H9 (cell line): ENCODE results near the gene PTGES2. TPM values are rescaled to one million over a fixed set of nuclear protein-coding genes. Genes with fewer than 3 reads are reported as not detected.

Experiments used
- DNase-seq: peaks from one replicate; pipeline ENCODE4 v3.0.0-alpha.2; 2017
- H2AFZ ChIP-seq: one replicate; pipeline ENCODE4 v1.6.1; 2013; ENCODE audit warnings: mild to moderate bottlenecking, low read length, control low read depth, moderate library complexity
- H2AK5ac ChIP-seq: 2 replicates; pipeline ENCODE4 v1.6.1; 2013; ENCODE audit warnings: low read length, control low read depth, mixed read lengths; ENCODE audit not compliant: insufficient read length
- H2BK120ac ChIP-seq: one replicate; pipeline ENCODE4 v1.6.1; 2013; ENCODE audit warnings: low read depth, mild to moderate bottlenecking, low read length, control low read depth, inconsistent platforms; ENCODE audit not compliant: poor library complexity, severe bottlenecking
- H2BK12ac ChIP-seq: 2 replicates; pipeline ENCODE4 v1.6.1; 2013; ENCODE audit warnings: low read length, control low read depth, mixed read lengths, low read depth; ENCODE audit not compliant: insufficient read length
- H2BK15ac ChIP-seq: 2 replicates; pipeline ENCODE4 v1.6.1; 2013; ENCODE audit warnings: low read depth, low read length, control low read depth
- H2BK20ac ChIP-seq: one replicate; pipeline ENCODE4 v1.6.1; 2013; ENCODE audit warnings: low read depth, mild to moderate bottlenecking, low read length, control low read depth, inconsistent platforms; ENCODE audit not compliant: poor library complexity, severe bottlenecking
- H2BK5ac ChIP-seq: 2 replicates; pipeline ENCODE4 v1.6.1; 2013; ENCODE audit warnings: low read length, control low read depth, mixed read lengths; ENCODE audit not compliant: insufficient read length
- H3K14ac ChIP-seq: 2 replicates; pipeline ENCODE4 v1.6.1; 2013; ENCODE audit warnings: low read length, control low read depth; ENCODE audit not compliant: insufficient read depth
- H3K18ac ChIP-seq: 2 replicates; pipeline ENCODE4 v1.6.1; 2013; ENCODE audit warnings: low read depth, mild to moderate bottlenecking, mixed read lengths, low read length, control low read depth; ENCODE audit not compliant: insufficient read length
- H3K23ac ChIP-seq: 2 replicates; pipeline ENCODE4 v1.6.1; 2013; ENCODE audit warnings: low read length, control low read depth, mixed read lengths, low read depth; ENCODE audit not compliant: insufficient read length
- H3K23me2 ChIP-seq: 2 replicates; pipeline ENCODE4 v1.6.1; 2013; ENCODE audit warnings: low read depth, mild to moderate bottlenecking, mixed read lengths, low read length, control low read depth; ENCODE audit not compliant: insufficient read length, poor library complexity, severe bottlenecking
- H3K27ac ChIP-seq: 2 replicates; pipeline ENCODE4 v1.5.1; 2013; ENCODE audit warnings: low read length, control low read depth, mixed read lengths, low read depth; ENCODE audit not compliant: insufficient read length
- H3K27me3 ChIP-seq: 2 replicates; pipeline ENCODE4 v1.6.1; 2013; ENCODE audit warnings: low read length, control low read depth, inconsistent platforms; ENCODE audit not compliant: insufficient read depth
- H3K4ac ChIP-seq: 2 replicates; pipeline ENCODE4 v1.6.1; 2013; ENCODE audit warnings: low read depth, mild to moderate bottlenecking, control low read depth, inconsistent platforms, low read length, moderate library complexity
- H3K4me1 ChIP-seq: 2 replicates; pipeline ENCODE4 v1.6.1; 2013; ENCODE audit warnings: low read length, control low read depth, inconsistent platforms; ENCODE audit not compliant: insufficient read depth
- H3K4me2 ChIP-seq: 2 replicates; pipeline ENCODE4 v1.6.1; 2013; ENCODE audit warnings: low read length, control low read depth, mixed read lengths; ENCODE audit not compliant: insufficient read length, insufficient read depth
- H3K56ac ChIP-seq: 2 replicates; pipeline ENCODE4 v1.6.1; 2013; ENCODE audit warnings: low read depth, mild to moderate bottlenecking, mixed read lengths, low read length, control low read depth; ENCODE audit not compliant: insufficient read length
- H3K79me1 ChIP-seq: 2 replicates; pipeline ENCODE4 v1.6.1; 2013; ENCODE audit warnings: low read depth, mild to moderate bottlenecking, moderate library complexity, low read length, control low read depth, inconsistent platforms; ENCODE audit not compliant: insufficient read depth, poor library complexity, severe bottlenecking
- H3K79me2 ChIP-seq: 2 replicates; pipeline ENCODE4 v1.6.1; 2013; ENCODE audit warnings: low read length, control low read depth, inconsistent platforms; ENCODE audit not compliant: insufficient read depth
- H3K9ac ChIP-seq: 2 replicates; pipeline ENCODE4 v1.6.1; 2013; ENCODE audit warnings: low read length, control low read depth, mixed read lengths; ENCODE audit not compliant: insufficient read length; ENCODE audit errors: extremely low read depth
- H3K9me3 ChIP-seq: one replicate; pipeline ENCODE4 v1.6.1; 2013; ENCODE audit warnings: low read depth, low read length, inconsistent platforms; ENCODE audit not compliant: control insufficient read depth
- H3T11ph ChIP-seq: one replicate; pipeline ENCODE4 v1.6.1; 2013; ENCODE audit warnings: mild to moderate bottlenecking, low read length, control low read depth, inconsistent platforms
- H4K20me1 ChIP-seq: one replicate; pipeline ENCODE4 v1.6.1; 2013; ENCODE audit not compliant: control insufficient read depth, insufficient read length, insufficient read depth
- H4K5ac ChIP-seq: 2 replicates; pipeline ENCODE4 v1.6.1; 2013; ENCODE audit warnings: low read depth, mild to moderate bottlenecking, mixed read lengths, low read length, control low read depth; ENCODE audit not compliant: insufficient read length
- H4K8ac ChIP-seq: replicated peaks from 2 replicates; pipeline ENCODE4 v1.6.1; 2013; ENCODE audit warnings: low read length, control low read depth, mixed read lengths, low read depth; ENCODE audit not compliant: insufficient read length
- H4K91ac ChIP-seq: 2 replicates; pipeline ENCODE4 v1.6.1; 2013; ENCODE audit warnings: low read depth, mild to moderate bottlenecking, moderate library complexity, mixed read lengths, low read length, control low read depth; ENCODE audit not compliant: insufficient read length
- H3K27ac Mint-ChIP-seq, 3 experiments: 2 replicates in 2 of 3; 3 replicates in 1 of 3; pipeline ENCODE4 v1.8.0; 2020 to 2021; ENCODE audit warnings: mixed read lengths in 3 of 3, mild to moderate bottlenecking in 1 of 3, moderate library complexity in 1 of 3
- H3K27me3 Mint-ChIP-seq: 2 replicates; pipeline ENCODE4 v1.8.0; 2021; ENCODE audit warnings: low read depth, mild to moderate bottlenecking, moderate library complexity, mixed read lengths
- H3K36me3 Mint-ChIP-seq, 3 experiments: 2 replicates in 2 of 3; 3 replicates in 1 of 3; pipeline ENCODE4 v1.8.0; 2020 to 2021; ENCODE audit warnings: low read depth in 3 of 3, mixed read lengths in 3 of 3; ENCODE audit not compliant: insufficient read depth in 1 of 3
- H3K4me1 Mint-ChIP-seq, 2 experiments: 2 replicates each; pipeline ENCODE4 v1.8.0; 2020; ENCODE audit warnings: mixed read lengths in 2 of 2
- H3K4me3 Mint-ChIP-seq, 2 experiments: 2 replicates in 1 of 2; 3 replicates in 1 of 2; pipeline ENCODE4 v1.8.0; 2020 to 2021; ENCODE audit warnings: mild to moderate bottlenecking in 2 of 2, mixed read lengths in 2 of 2, moderate library complexity in 1 of 2
- H3K9me3 Mint-ChIP-seq, 2 experiments: 2 replicates in 1 of 2; 3 replicates in 1 of 2; pipeline ENCODE4 v1.8.0; 2020; ENCODE audit warnings: mild to moderate bottlenecking in 2 of 2, mixed read lengths in 2 of 2, moderate library complexity in 1 of 2
- CTCF ChIP-seq: fragments of 200-600 bp; sonication (generic); conservative IDR thresholded peaks from 3 replicates; pipeline ENCODE4 v1.8.0; 2021; ENCODE audit warnings: antibody characterized with exemption, mild to moderate bottlenecking
- WGBS: extraction: QIAGEN DNeasy Blood & Tissue Kit; methylation state at CpG from one replicate; pipeline ENCODE4 v1.1.7; 2013; ENCODE audit warnings: missing lambda C conversion rate, low lambda C conversion rate, mixed read lengths; ENCODE audit not compliant: insufficient read length; ENCODE audit errors: extremely low coverage; 5-methylcytosine and 5-hydroxymethylcytosine counted together
- total RNA-seq: library from RNA; stranded (reverse); gene quantifications from 2 replicates; pipeline ENCODE4 v1.2.1, GENCODE V29; 2021

PTGES2 gene
- total RNA-seq, 1 experiment from 2014 or later: 63.9 TPM

- no peak for TF ChIP-seq CTCF
- no peak overlapping the region for H3K4me2 ChIP-seq
- H3K4me3 Mint-ChIP-seq: no peak overlapping the region; a peak in 1 of 5 replicates
- H3K56ac ChIP-seq: no peak overlapping the region
- 0 out of 2 replicates have a peak, but pooled peaks cover 4% of the 10 kb centered on the region for H3K27me3 Mint-ChIP-seq
- H2BK5ac ChIP-seq: no peak overlapping the region
- no peaks in the 10 kb centered on the region for H3K9me3 ChIP-seq
- no peak overlapping the region for H3K18ac ChIP-seq
- H2AFZ ChIP-seq: no peak overlapping the region
- no peak overlapping the region for H2BK120ac ChIP-seq
- peaks cover 6 to 12% of the 10 kb centered on the region in 2 experiments for H3K4me1 Mint-ChIP-seq
- no CpG with 5 or more reads among the region's 8 CpGs for WGBS
- no peaks in the 10 kb centered on the region for H3K79me2 ChIP-seq
- H3K4ac ChIP-seq: no peak overlapping the region
- H4K5ac ChIP-seq: no peak overlapping the region
- H3K36me3 Mint-ChIP-seq: no peaks in the 10 kb centered on the region
- no peak overlapping the region for H3K27ac Mint-ChIP-seq
- H3K79me1 ChIP-seq: no peaks in the 10 kb centered on the region
- no peak overlapping the region for H3K23ac ChIP-seq
- H3K4me1 ChIP-seq: no peaks in the 10 kb centered on the region
- no peak for DNase-seq
- no peak overlapping the region for H2BK12ac ChIP-seq
- no peaks in the 10 kb centered on the region for H3K9me3 Mint-ChIP-seq
- H3K14ac ChIP-seq: no peak overlapping the region
- no peak overlapping the region for H2AK5ac ChIP-seq
- H3K27ac ChIP-seq: no peak overlapping the region
- H3K23me2 ChIP-seq: no peaks in the 10 kb centered on the region
- H4K8ac ChIP-seq: no peak overlapping the region
- no peak overlapping the region for H2BK20ac ChIP-seq
- H3T11ph ChIP-seq: no peak overlapping the region
- H2BK15ac ChIP-seq: no peak overlapping the region
- H3K9ac ChIP-seq: no peak overlapping the region
- H3K27me3 ChIP-seq: no peaks in the 10 kb centered on the region
- H4K20me1 ChIP-seq: no peaks in the 10 kb centered on the region
- no peak overlapping the region for H4K91ac ChIP-seq
These were observed 18.0 kb upstream of the PTGES2 start for GRCh38 chr9:128145536-128145935.
